ENCODE data around the gene TMEM198.

DNA sequence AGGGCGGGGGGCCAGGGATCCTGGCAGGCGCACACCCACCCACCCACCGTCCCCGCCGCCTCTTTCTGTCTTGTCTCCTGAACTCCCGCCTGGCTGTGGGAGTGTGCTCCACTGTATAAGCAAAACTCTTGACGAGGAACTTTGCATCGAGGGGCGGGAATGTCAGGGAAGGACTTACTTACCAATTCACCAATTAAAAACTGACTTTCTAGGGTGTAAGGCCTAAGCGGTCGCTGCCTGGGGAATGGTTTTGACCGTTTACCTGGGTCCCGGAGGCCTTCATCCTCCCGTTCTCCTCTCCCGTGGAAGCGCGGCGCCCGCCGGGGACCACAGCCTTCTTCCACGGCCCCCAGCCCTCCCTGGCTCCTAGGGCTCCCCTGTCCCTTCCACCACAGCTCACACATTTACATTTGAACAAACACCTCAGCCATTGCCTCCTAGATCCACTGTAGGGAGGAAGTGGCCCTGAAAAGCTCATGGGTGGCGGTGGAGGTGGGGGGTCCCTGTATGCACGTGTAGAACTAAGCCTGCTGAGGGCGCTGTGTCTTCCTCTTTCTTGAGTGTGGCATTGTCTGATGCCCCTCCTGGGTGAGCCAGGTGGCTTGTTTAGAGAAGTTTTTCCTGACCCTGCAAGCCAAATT is 20.7 kb upstream of the TMEM198 start:
- TF ChIP-seq CTCF (IDR thresholded peaks at IDR 0.05) (no peak), POLR2A (IDR thresholded peaks at IDR 0.05) (no peak)
